Measurements from ENCODE around the gene EPHA7.

GRCh38 chr6:93341900-93342613 lies 77.3 kb downstream of the EPHA7 start:
- TF ChIP-seq POLR2A (IDR thresholded peaks at IDR 0.05), result no peak
- TF ChIP-seq, protein P1, sequence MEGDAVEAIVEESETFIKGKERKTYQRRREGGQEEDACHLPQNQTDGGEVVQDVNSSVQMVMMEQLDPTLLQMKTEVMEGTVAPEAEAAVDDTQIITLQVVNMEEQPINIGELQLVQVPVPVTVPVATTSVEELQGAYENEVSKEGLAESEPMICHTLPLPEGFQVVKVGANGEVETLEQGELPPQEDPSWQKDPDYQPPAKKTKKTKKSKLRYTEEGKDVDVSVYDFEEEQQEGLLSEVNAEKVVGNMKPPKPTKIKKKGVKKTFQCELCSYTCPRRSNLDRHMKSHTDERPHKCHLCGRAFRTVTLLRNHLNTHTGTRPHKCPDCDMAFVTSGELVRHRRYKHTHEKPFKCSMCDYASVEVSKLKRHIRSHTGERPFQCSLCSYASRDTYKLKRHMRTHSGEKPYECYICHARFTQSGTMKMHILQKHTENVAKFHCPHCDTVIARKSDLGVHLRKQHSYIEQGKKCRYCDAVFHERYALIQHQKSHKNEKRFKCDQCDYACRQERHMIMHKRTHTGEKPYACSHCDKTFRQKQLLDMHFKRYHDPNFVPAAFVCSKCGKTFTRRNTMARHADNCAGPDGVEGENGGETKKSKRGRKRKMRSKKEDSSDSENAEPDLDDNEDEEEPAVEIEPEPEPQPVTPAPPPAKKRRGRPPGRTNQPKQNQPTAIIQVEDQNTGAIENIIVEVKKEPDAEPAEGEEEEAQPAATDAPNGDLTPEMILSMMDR (IDR thresholded peaks at IDR 0.05), result no peak
